NT2/D1 (cell line): Measurements from ENCODE around the gene MYO19.
"Not testable (repeated sequence)": the region's sequence is repeated elsewhere in the genome, so short reads cannot be mapped to it uniquely, and the experiment has no call there.

Experiments used
- SUZ12 ChIP-seq: IDR thresholded peaks from 2 replicates; pipeline ENCODE4 v1.6.1; 2011; ENCODE audit not compliant: insufficient read length, insufficient read depth; ENCODE audit errors: extremely low read depth
- YY1 ChIP-seq: IDR thresholded peaks from 2 replicates; pipeline ENCODE4 v1.6.1; 2011; ENCODE audit not compliant: insufficient read length, insufficient read depth
- ZNF274 ChIP-seq: IDR thresholded peaks from 2 replicates; pipeline ENCODE4 v1.6.1; 2011; ENCODE audit warnings: mild to moderate bottlenecking, low read depth, low read length

DNA sequence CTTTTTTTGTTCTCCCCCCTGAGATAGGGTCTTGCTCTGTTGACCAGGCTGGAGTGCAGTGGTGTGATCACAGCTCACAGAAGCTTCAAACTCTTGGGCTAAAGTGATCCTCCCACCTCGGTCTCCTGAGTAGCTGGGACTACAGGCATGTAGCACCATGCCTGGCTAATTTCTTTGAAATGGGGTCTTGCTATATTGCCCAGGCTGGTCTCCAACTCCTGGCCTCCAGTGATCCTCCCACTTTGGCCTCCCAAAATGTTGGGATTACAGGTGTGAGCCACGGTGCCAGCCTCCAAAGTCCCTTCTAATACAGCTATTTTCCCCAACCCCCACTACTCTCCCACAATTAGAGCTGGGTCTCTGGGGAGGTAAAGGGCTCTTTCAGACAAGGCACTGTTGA lies 26.2 kb downstream of the MYO19 start:
- not testable (repeated sequence) for TF ChIP-seq YY1, ZNF274, SUZ12
